Spleen (tissue), 7 donors: ENCODE measurements around the gene IFNL4.

Experiments used
- CTCF ChIP-seq, 11 experiments: fragments of 200-600 bp in 7 of 11; fragments of 450-650 bp in 4 of 11; sonication (generic) in 4 of 11; IDR thresholded peaks in 8 of 11; conservative IDR thresholded peaks in 3 of 11; 1 replicate in 7 of 11; 2 replicates in 4 of 11; pipeline versions ENCODE4 v1.4.0 to v1.8.0; 2016 to 2021; ENCODE audit warnings: antibody characterized with exemption in 11 of 11, inconsistent platforms in 4 of 11, mild to moderate bottlenecking in 1 of 11
- POLR2A ChIP-seq, 3 donors: fragments of 450-650 bp; IDR thresholded peaks; one replicate each; pipeline ENCODE4 v1.5.1; 2017; ENCODE audit warnings: antibody characterized with exemption in 3 of 3, mild to moderate bottlenecking in 1 of 3
- POLR2AphosphoS5 ChIP-seq, 3 donors: sonication (generic); formaldehyde crosslinking; IDR thresholded peaks; one replicate each; pipeline ENCODE4 v1.5.1; 2017; ENCODE audit warnings: antibody characterized with exemption in 3 of 3
- donor health status: DM: no; HTN: no; CAD: no; lungs with moderate emphysema.
- donor health status: DM: no; HTN: no; CAD: no.
- donor health status: DM: no; HTN: no; CAD: no.

DNA sequence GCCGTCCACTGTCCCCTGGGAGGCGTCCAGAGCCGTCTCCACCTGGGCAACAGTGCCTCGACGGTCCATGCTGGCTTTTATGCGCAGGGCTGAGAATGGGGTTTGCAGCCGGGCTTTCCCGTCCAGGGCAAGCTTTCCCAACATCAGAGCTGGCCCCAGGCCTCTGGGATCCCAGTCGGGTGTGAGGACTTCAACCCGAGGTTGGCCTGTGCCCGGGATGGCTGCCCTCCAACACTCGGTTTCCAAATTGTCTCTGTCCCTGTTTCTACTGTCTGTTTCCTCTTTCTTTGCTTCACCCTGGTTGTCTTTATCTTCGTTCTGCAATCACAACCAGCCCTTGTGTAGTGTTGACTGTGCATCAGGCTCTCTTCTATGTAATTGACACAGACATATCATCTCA is at the start of gene IFNL4:
- no peak for TF ChIP-seq CTCF (IDR thresholded peaks at IDR 0.05 in 8 of 11, conservative IDR thresholded peaks at IDR 0.05 in 3 of 11)
- TF ChIP-seq POLR2A (IDR thresholded peaks at IDR 0.05): no peak
- TF ChIP-seq POLR2AphosphoS5 (IDR thresholded peaks at IDR 0.05): no peak
